Astrocyte (in vitro differentiated cells and primary cell): Measurements from ENCODE around the gene PCYT2. TPM values are rescaled to one million over a fixed set of nuclear protein-coding genes. Genes with fewer than 3 reads are reported as not detected.

ENCODE experiments used
- DNase-seq: peaks from one replicate; pipeline ENCODE4 v3.0.0-alpha.2; 2010; ENCODE audit warnings: low read depth
- FAIRE-seq: peaks from 2 replicates; lab custom pipeline; 2011; peaks lifted over from hg19 to GRCh38; lab: Jason Lieb, UNC
- H2AFZ ChIP-seq: 2 replicates; pipeline ENCODE4 v1.6.0; 2012; ENCODE audit warnings: low read depth, low read length, inconsistent platforms
- H3K27ac ChIP-seq: 2 replicates; pipeline ENCODE4 v1.5.1; 2011; ENCODE audit warnings: low read depth, low read length, inconsistent platforms
- H3K27me3 ChIP-seq: 2 replicates; pipeline ENCODE4 v1.6.0; 2011; ENCODE audit warnings: low read length, inconsistent platforms; ENCODE audit not compliant: insufficient read depth
- H3K36me3 ChIP-seq: 2 replicates; pipeline ENCODE4 v1.5.1; 2011; ENCODE audit warnings: low read length, inconsistent platforms; ENCODE audit not compliant: insufficient read depth
- H3K4me1 ChIP-seq: 2 replicates; pipeline ENCODE4 v1.5.1; 2011; ENCODE audit warnings: low read length, inconsistent platforms; ENCODE audit not compliant: insufficient read depth
- H3K4me2 ChIP-seq: 2 replicates; pipeline ENCODE4 v1.6.0; 2012; ENCODE audit warnings: low read length, inconsistent platforms
- H3K4me3 ChIP-seq: 2 replicates; pipeline ENCODE4 v1.5.1; 2011; ENCODE audit warnings: low read depth, mild to moderate bottlenecking, low read length, inconsistent platforms; ENCODE audit not compliant: insufficient read depth
- H3K79me2 ChIP-seq: 2 replicates; pipeline ENCODE4 v1.6.0; 2012; ENCODE audit warnings: mild to moderate bottlenecking, low read length, inconsistent platforms; ENCODE audit not compliant: insufficient read depth
- H3K9ac ChIP-seq: 2 replicates; pipeline ENCODE4 v1.6.0; 2012; ENCODE audit warnings: mild to moderate bottlenecking, low read length, inconsistent platforms
- H3K9me3 ChIP-seq: 2 replicates; pipeline ENCODE4 v1.5.1; 2012; ENCODE audit warnings: low read depth, mild to moderate bottlenecking, low read length, inconsistent platforms; ENCODE audit not compliant: insufficient read depth
- H4K20me1 ChIP-seq: 2 replicates; pipeline ENCODE4 v1.6.0; 2012; ENCODE audit warnings: low read length, inconsistent platforms; ENCODE audit not compliant: insufficient read depth
- H3K27ac Mint-ChIP-seq: one replicate; pipeline ENCODE4 v1.8.0; 2021; ENCODE audit warnings: mild to moderate bottlenecking, mixed read lengths; ENCODE audit not compliant: unreplicated experiment
- H3K27me3 Mint-ChIP-seq: one replicate; pipeline ENCODE4 v1.8.0; 2021; ENCODE audit warnings: low read depth, mixed read lengths; ENCODE audit not compliant: unreplicated experiment
- H3K36me3 Mint-ChIP-seq: one replicate; pipeline ENCODE4 v1.8.0; 2021; ENCODE audit warnings: low read depth, mixed read lengths; ENCODE audit not compliant: unreplicated experiment
- H3K4me1 Mint-ChIP-seq: one replicate; pipeline ENCODE4 v1.8.0; 2021; ENCODE audit warnings: low read depth, mixed read lengths; ENCODE audit not compliant: unreplicated experiment
- H3K4me3 Mint-ChIP-seq: one replicate; pipeline ENCODE4 v1.8.0; 2021; ENCODE audit warnings: mild to moderate bottlenecking, moderate library complexity, mixed read lengths; ENCODE audit not compliant: unreplicated experiment
- H3K9me3 Mint-ChIP-seq: one replicate; pipeline ENCODE4 v1.8.0; 2021; ENCODE audit warnings: mild to moderate bottlenecking, mixed read lengths; ENCODE audit not compliant: unreplicated experiment
- CTCF ChIP-seq: IDR thresholded peaks from 2 replicates; pipeline ENCODE4 v1.5.1; 2011; ENCODE audit warnings: low read depth, mild to moderate bottlenecking, inconsistent platforms, low read length, moderate library complexity; ENCODE audit not compliant: insufficient read depth
- EZH2 ChIP-seq: IDR thresholded peaks from 2 replicates; pipeline ENCODE4 v1.6.1; 2012; ENCODE audit warnings: mild to moderate bottlenecking, low read length, inconsistent platforms; ENCODE audit not compliant: insufficient read depth
- total RNA-seq: library from RNA; stranded (reverse); gene quantifications from 2 replicates; pipeline ENCODE4 v1.2.1, GENCODE V29; 2021

Gene PCYT2
- total RNA-seq, 1 donor from 2014 or later, result 31.6 TPM

GRCh38 chr17:81932333-81932983 lies 21.3 kb upstream of the PCYT2 start:
- H3K79me2 ChIP-seq, result peaks cover 20% of the 10 kb centered on the region

GRCh38 chr17:81931557-81932332 lies 20.5 kb upstream of the PCYT2 start:
- peaks cover 10% of the 10 kb centered on the region for H3K36me3 Mint-ChIP-seq
- H3K4me3 Mint-ChIP-seq, result no peak overlapping the region
- peaks cover 5% of the 10 kb centered on the region for H3K4me1 Mint-ChIP-seq
- FAIRE-seq (no peak), DNase-seq (no peak)
- H3K27ac Mint-ChIP-seq, result no peak overlapping the region
- Histone ChIP-seq H3K27me3 (no peaks in the 10 kb centered on the region), H3K9me3 (no peaks in the 10 kb centered on the region), H3K36me3 (no peaks in the 10 kb centered on the region), H4K20me1 (peaks cover 37% of the 10 kb centered on the region), H3K4me2 (no peak overlapping the region), H2AFZ (no peak overlapping the region), H3K27ac (no peak overlapping the region), H3K79me2 (peaks cover 23% of the 10 kb centered on the region), H3K4me1 (peaks cover 13% of the 10 kb centered on the region), H3K4me3 (no peak overlapping the region), H3K9ac (no peak overlapping the region)
- H3K9me3 Mint-ChIP-seq, result no peaks in the 10 kb centered on the region
- TF ChIP-seq EZH2 (no peak), CTCF (no peak)
- no peaks in the 10 kb centered on the region for H3K27me3 Mint-ChIP-seq

More at GRCh38 chr17:81932333-81932983, 21.3 kb upstream of the PCYT2 start:
- FAIRE-seq, result no peak
- Histone ChIP-seq H3K9me3 (no peaks in the 10 kb centered on the region), H4K20me1 (peaks cover 37% of the 10 kb centered on the region), H3K27me3 (no peaks in the 10 kb centered on the region), H3K36me3 (no peaks in the 10 kb centered on the region), H3K4me1 (peaks cover 15% of the 10 kb centered on the region), H3K9ac (no peak overlapping the region), H3K4me3 (no peak overlapping the region), H2AFZ (no peak overlapping the region), H3K4me2 (no peak overlapping the region), H3K27ac (no peak overlapping the region)
- TF ChIP-seq EZH2 (no peak), CTCF (no peak)
- peaks cover 5% of the 10 kb centered on the region for H3K4me1 Mint-ChIP-seq
- H3K36me3 Mint-ChIP-seq, result peaks cover 10% of the 10 kb centered on the region
- H3K27me3 Mint-ChIP-seq, result no peaks in the 10 kb centered on the region
- no peak overlapping the region for H3K27ac Mint-ChIP-seq
- H3K9me3 Mint-ChIP-seq, result no peaks in the 10 kb centered on the region
- DNase-seq, result no peak
- no peak overlapping the region for H3K4me3 Mint-ChIP-seq

GRCh38 chr17:81931189-81931556 lies 20.0 kb upstream of the PCYT2 start:
- Histone ChIP-seq H2AFZ (no peak overlapping the region), H3K4me2 (no peak overlapping the region), H3K4me3 (no peak overlapping the region), H4K20me1 (peaks cover 41% of the 10 kb centered on the region), H3K27me3 (no peaks in the 10 kb centered on the region), H3K79me2 (peaks cover 24% of the 10 kb centered on the region), H3K9ac (no peak overlapping the region), H3K27ac (no peak overlapping the region), H3K36me3 (no peaks in the 10 kb centered on the region), H3K9me3 (no peaks in the 10 kb centered on the region), H3K4me1 (peaks cover 12% of the 10 kb centered on the region)
- Mint-ChIP-seq H3K4me3 (peak overlapping the region; percentile 45), H3K27me3 (no peaks in the 10 kb centered on the region), H3K27ac (no peak overlapping the region), H3K4me1 (peaks cover 8% of the 10 kb centered on the region), H3K9me3 (no peaks in the 10 kb centered on the region), H3K36me3 (peaks cover 10% of the 10 kb centered on the region)
- DNase-seq, result no peak
- FAIRE-seq, result no peak
- TF ChIP-seq EZH2, result no peak
- TF ChIP-seq CTCF, result no peak
